IgD-negative memory B cell (primary cell): ENCODE data around the gene GPAM. TPM values are rescaled to one million over a fixed set of nuclear protein-coding genes. Genes with fewer than 3 reads are reported as not detected.
"Not testable (repeated sequence)": the region's sequence is repeated elsewhere in the genome, so short reads cannot be mapped to it uniquely, and the experiment has no call there.

Experiments
- H3K27ac Mint-ChIP-seq, 3 donors: one replicate each; pipeline ENCODE4 v1.8.0; 2020 to 2022; ENCODE audit warnings: mild to moderate bottlenecking in 3 of 3, mixed read lengths in 3 of 3, moderate library complexity in 1 of 3
- H3K27me3 Mint-ChIP-seq: one replicate; pipeline ENCODE4 v1.8.0; 2021; ENCODE audit warnings: mixed read lengths
- H3K36me3 Mint-ChIP-seq: one replicate; pipeline ENCODE4 v1.8.0; 2020; ENCODE audit warnings: mild to moderate bottlenecking, mixed read lengths
- H3K4me1 Mint-ChIP-seq, 3 donors: one replicate each; pipeline ENCODE4 v1.8.0; 2020 to 2022; ENCODE audit warnings: mixed read lengths in 3 of 3, mild to moderate bottlenecking in 1 of 3
- H3K4me3 Mint-ChIP-seq, 4 donors: one replicate each; pipeline ENCODE4 v1.8.0; 2020 to 2022; ENCODE audit warnings: mild to moderate bottlenecking in 4 of 4, mixed read lengths in 4 of 4, moderate library complexity in 3 of 4
- H3K9me3 Mint-ChIP-seq, 3 donors: one replicate each; pipeline ENCODE4 v1.8.0; 2020 to 2021; ENCODE audit warnings: mixed read lengths in 3 of 3, mild to moderate bottlenecking in 1 of 3
- polyA plus RNA-seq: library from polyadenylated mRNA; unstranded; fragments of 300-500 nt; fragmentation: Illumina TruSeq; gene quantifications from one replicate; pipeline ENCODE4 v1.2.3, GENCODE V29; 2021

The GPAM gene
- polyA plus RNA-seq, 1 donor from 2014 or later: 2.5 TPM

GRCh38 chr10:112139176-112139575 lies 44.4 kb downstream of the GPAM start:
- Mint-ChIP-seq H3K4me1 (peaks cover 0 to 3% (median 0%) of the 10 kb centered on the region in 3 donors), H3K27ac (no peak overlapping the region), H3K27me3 (no peaks in the 10 kb centered on the region), H3K36me3 (peaks cover 4% of the 10 kb centered on the region), H3K4me3 (no peak overlapping the region), H3K9me3 (no peaks in the 10 kb centered on the region)

- no peaks in the 10 kb centered on the region for H3K27me3 Mint-ChIP-seq
- H3K27ac Mint-ChIP-seq: no peak overlapping the region
- no peaks in the 10 kb centered on the region for H3K9me3 Mint-ChIP-seq
These were observed 46.2 kb downstream of the GPAM start for GRCh38 chr10:112137154-112137987.

GRCh38 chr10:112136486-112137153 lies 46.9 kb downstream of the GPAM start:
- H3K27ac Mint-ChIP-seq: no peak overlapping the region
- peaks cover 5% of the 10 kb centered on the region for H3K36me3 Mint-ChIP-seq
- H3K27me3 Mint-ChIP-seq: no peaks in the 10 kb centered on the region
- H3K4me1 Mint-ChIP-seq: peaks cover 0 to 3% (median 0%) of the 10 kb centered on the region in 3 donors
- no peaks in the 10 kb centered on the region for H3K9me3 Mint-ChIP-seq
- H3K4me3 Mint-ChIP-seq: no peak overlapping the region

More at GRCh38 chr10:112137154-112137987, 46.2 kb downstream of the GPAM start:
- peaks cover 5% of the 10 kb centered on the region for H3K36me3 Mint-ChIP-seq
- peaks cover 0 to 3% (median 0%) of the 10 kb centered on the region in 3 donors for H3K4me1 Mint-ChIP-seq
- H3K4me3 Mint-ChIP-seq: no peak overlapping the region

- Mint-ChIP-seq H3K27ac (peak overlapping the region in 1 of 3 donors; percentile 63), H3K9me3 (no peaks in the 10 kb centered on the region), H3K27me3 (no peaks in the 10 kb centered on the region), H3K4me3 (no peak overlapping the region), H3K4me1 (peaks cover 0 to 3% (median 0%) of the 10 kb centered on the region in 3 donors), H3K36me3 (peaks cover 5% of the 10 kb centered on the region)
These were observed 48.0 kb downstream of the GPAM start for GRCh38 chr10:112135604-112136003.

- H3K9me3 Mint-ChIP-seq: no peaks in the 10 kb centered on the region
These were observed 51.1 kb downstream of the GPAM start for GRCh38 chr10:112132435-112132834.

GRCh38 chr10:112131996-112132395 lies 51.6 kb downstream of the GPAM start:
- Mint-ChIP-seq H3K9me3 (no peaks in the 10 kb centered on the region), H3K4me1 (no peaks in the 10 kb centered on the region), H3K27ac (no peak overlapping the region), H3K4me3 (no peak overlapping the region), H3K36me3 (peaks cover 5% of the 10 kb centered on the region), H3K27me3 (no peaks in the 10 kb centered on the region)

More at GRCh38 chr10:112132435-112132834, 51.1 kb downstream of the GPAM start:
- Mint-ChIP-seq H3K27ac (no peak overlapping the region), H3K4me3 (no peak overlapping the region), H3K4me1 (no peaks in the 10 kb centered on the region), H3K36me3 (peaks cover 5% of the 10 kb centered on the region), H3K27me3 (no peaks in the 10 kb centered on the region)

- peaks cover 5% of the 10 kb centered on the region for H3K36me3 Mint-ChIP-seq
- no peaks in the 10 kb centered on the region for H3K9me3 Mint-ChIP-seq
- H3K27me3 Mint-ChIP-seq: no peaks in the 10 kb centered on the region
- H3K4me3 Mint-ChIP-seq: no peak overlapping the region
- no peak overlapping the region for H3K27ac Mint-ChIP-seq
- no peaks in the 10 kb centered on the region for H3K4me1 Mint-ChIP-seq
These were observed 52.2 kb downstream of the GPAM start for GRCh38 chr10:112131346-112131745.

GRCh38 chr10:112126901-112127300 lies 56.7 kb downstream of the GPAM start:
- Mint-ChIP-seq H3K9me3 (peaks cover 0 to 2% (median 0%) of the 10 kb centered on the region in 3 donors), H3K4me3 (no peak overlapping the region), H3K27ac (peak overlapping the region in 1 of 3 donors; percentile 65), H3K27me3 (no peaks in the 10 kb centered on the region), H3K4me1 (no peaks in the 10 kb centered on the region), H3K36me3 (no peaks in the 10 kb centered on the region)

GRCh38 chr10:112126172-112126571 lies 57.4 kb downstream of the GPAM start:
- Mint-ChIP-seq H3K4me3 (no peak overlapping the region), H3K27me3 (no peaks in the 10 kb centered on the region), H3K27ac (no peak overlapping the region), H3K36me3 (peaks cover 1% of the 10 kb centered on the region), H3K4me1 (no peaks in the 10 kb centered on the region), H3K9me3 (peaks cover 0 to 2% (median 0%) of the 10 kb centered on the region in 3 donors)

GRCh38 chr10:112124866-112125265 lies 58.7 kb downstream of the GPAM start:
- Mint-ChIP-seq H3K4me3 (no peak overlapping the region), H3K4me1 (no peaks in the 10 kb centered on the region), H3K36me3 (peaks cover 4% of the 10 kb centered on the region), H3K27me3 (no peaks in the 10 kb centered on the region), H3K9me3 (peaks cover 0 to 2% (median 0%) of the 10 kb centered on the region in 3 donors), H3K27ac (no peak overlapping the region)

- H3K27me3 Mint-ChIP-seq: no peaks in the 10 kb centered on the region
- peaks cover 4% of the 10 kb centered on the region for H3K36me3 Mint-ChIP-seq
- no peak overlapping the region for H3K4me3 Mint-ChIP-seq
These were observed 60.7 kb downstream of the GPAM start for GRCh38 chr10:112122827-112123226.

GRCh38 chr10:112120491-112120890 lies 63.1 kb downstream of the GPAM start:
- H3K36me3 Mint-ChIP-seq: peaks cover 4% of the 10 kb centered on the region
- H3K9me3 Mint-ChIP-seq: peaks cover 0 to 2% (median 0%) of the 10 kb centered on the region in 3 donors
- H3K4me1 Mint-ChIP-seq: no peaks in the 10 kb centered on the region
- H3K27ac Mint-ChIP-seq: no peak overlapping the region
- no peak overlapping the region for H3K4me3 Mint-ChIP-seq
- no peaks in the 10 kb centered on the region for H3K27me3 Mint-ChIP-seq

More at GRCh38 chr10:112122827-112123226, 60.7 kb downstream of the GPAM start:
- peaks cover 0 to 2% (median 0%) of the 10 kb centered on the region in 3 donors for H3K9me3 Mint-ChIP-seq
- H3K4me1 Mint-ChIP-seq: no peaks in the 10 kb centered on the region
- H3K27ac Mint-ChIP-seq: peak overlapping the region in 1 of 3 donors; percentile 67

GRCh38 chr10:112115781-112116385 lies 67.7 kb downstream of the GPAM start:
- Mint-ChIP-seq H3K27me3 (no peaks in the 10 kb centered on the region), H3K4me1 (no peaks in the 10 kb centered on the region), H3K4me3 (no peak overlapping the region), H3K36me3 (peaks cover 3% of the 10 kb centered on the region), H3K27ac (no peak overlapping the region), H3K9me3 (no peaks in the 10 kb centered on the region)

- not testable (repeated sequence) for H3K27ac Mint-ChIP-seq, H3K4me1 Mint-ChIP-seq, H3K9me3 Mint-ChIP-seq, H3K4me3 Mint-ChIP-seq, H3K36me3 Mint-ChIP-seq, H3K27me3 Mint-ChIP-seq
These were observed 73.8 kb downstream of the GPAM start for GRCh38 chr10:112109779-112110178.
